Effector memory CD4-positive, alpha-beta T cell (primary cell): ENCODE results near the gene SPRR4.

Source experiments
- DNase-seq, 3 donors: peaks; one replicate each; pipeline ENCODE4 v3.0.0-alpha.2; 2020
- H3K27ac ChIP-seq: 2 replicates; pipeline ENCODE4 v1.7.0; 2013; ENCODE audit warnings: mild to moderate bottlenecking, low read length, moderate library complexity; ENCODE audit not compliant: insufficient read depth, poor library complexity, severe bottlenecking
- H3K27me3 ChIP-seq: replicated peaks from 2 replicates; pipeline ENCODE4 v1.7.0; 2013; ENCODE audit warnings: mild to moderate bottlenecking, low read length; ENCODE audit not compliant: insufficient read depth, control insufficient read depth, poor library complexity, severe bottlenecking
- H3K36me3 ChIP-seq: 2 replicates; pipeline ENCODE4 v1.7.0; 2013; ENCODE audit warnings: mild to moderate bottlenecking, low read length, moderate library complexity; ENCODE audit not compliant: control insufficient read depth, insufficient read depth
- H3K4me1 ChIP-seq: 2 replicates; pipeline ENCODE4 v1.7.0; 2013; ENCODE audit warnings: low read length, mild to moderate bottlenecking; ENCODE audit not compliant: control insufficient read depth, insufficient read depth, poor library complexity, severe bottlenecking
- H3K4me3 ChIP-seq: 2 replicates; pipeline ENCODE4 v1.7.0; 2013; ENCODE audit warnings: low read length, low read depth, mild to moderate bottlenecking; ENCODE audit not compliant: insufficient read depth, poor library complexity, severe bottlenecking
- H3K9me3 ChIP-seq: 2 replicates; pipeline ENCODE4 v1.7.0; 2013; ENCODE audit warnings: mild to moderate bottlenecking, low read length, moderate library complexity; ENCODE audit not compliant: control insufficient read depth

The SPRR4 gene

DNA sequence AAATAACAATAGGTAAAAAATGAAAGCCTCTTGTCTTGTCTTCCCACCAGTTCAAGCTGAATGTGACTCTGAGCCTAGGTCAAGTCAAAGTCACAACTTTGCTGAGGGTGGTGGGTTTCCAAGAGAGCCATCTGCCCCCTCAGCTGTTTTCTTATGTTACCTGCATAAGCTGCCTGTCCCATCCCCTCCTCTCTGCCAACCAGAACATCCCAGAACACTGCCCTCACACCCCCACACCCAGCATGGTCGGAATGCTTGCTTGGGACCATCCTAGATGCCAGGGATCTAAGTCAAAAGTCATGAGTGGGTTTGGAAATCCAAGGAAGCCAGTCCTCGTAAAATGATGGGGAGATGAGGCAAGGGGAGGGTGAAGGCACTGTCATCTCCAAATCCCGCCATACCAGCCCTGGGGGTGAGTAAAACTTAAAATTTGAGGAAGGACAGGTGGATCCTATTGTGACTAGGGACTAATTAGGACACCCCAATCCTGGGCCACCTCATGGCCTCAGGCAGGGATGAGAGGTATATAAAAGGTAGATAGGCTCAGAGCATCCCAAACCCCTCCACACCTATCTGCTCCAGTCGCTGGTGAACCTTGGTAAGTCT is 23.7 kb upstream of the SPRR4 start, which contains the start of gene SPRR5:
TSS of gene SPRR5 (plus strand) at position 556 of the 606 bp plus-strand sequence. CDS start 1,349 bp downstream, outside the sequence.
- Histone ChIP-seq H3K27me3 (peaks cover 3% of the 10 kb centered on the region), H3K4me1 (no peaks in the 10 kb centered on the region), H3K4me3 (no peak within 1 kb of the TSS), H3K27ac (no peak within 1 kb of the TSS), H3K36me3 (no peaks in the 10 kb centered on the region), H3K9me3 (no peaks in the 10 kb centered on the region)
- no peak for DNase-seq

DNA sequence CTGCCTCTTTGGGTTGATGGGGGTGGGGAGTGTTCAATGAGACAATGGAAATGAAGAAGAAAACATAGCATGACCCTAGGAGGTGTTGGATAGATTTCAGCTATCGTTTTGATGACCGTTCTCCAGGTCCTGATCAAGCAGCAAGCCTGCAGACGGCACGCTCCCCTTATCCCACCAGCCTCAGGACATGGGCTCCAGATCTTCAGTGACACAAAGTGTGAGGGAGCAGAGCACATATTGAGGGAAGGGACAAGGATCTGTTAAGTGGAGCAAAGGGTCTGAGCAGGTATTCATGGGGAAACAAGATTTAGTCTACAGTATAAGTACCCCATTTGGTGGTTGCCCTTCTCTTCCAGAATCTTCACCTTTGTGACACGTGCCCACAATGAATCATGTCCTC is 18.7 kb upstream of the SPRR4 start:
- DNase-seq = no peak
- H3K36me3 ChIP-seq = no peaks in the 10 kb centered on the region
- H3K27me3 ChIP-seq = peaks cover 3% of the 10 kb centered on the region
- H3K4me1 ChIP-seq = no peaks in the 10 kb centered on the region
- H3K4me3 ChIP-seq = no peak overlapping the region
- no peak overlapping the region for H3K27ac ChIP-seq
- H3K9me3 ChIP-seq = no peaks in the 10 kb centered on the region

DNA sequence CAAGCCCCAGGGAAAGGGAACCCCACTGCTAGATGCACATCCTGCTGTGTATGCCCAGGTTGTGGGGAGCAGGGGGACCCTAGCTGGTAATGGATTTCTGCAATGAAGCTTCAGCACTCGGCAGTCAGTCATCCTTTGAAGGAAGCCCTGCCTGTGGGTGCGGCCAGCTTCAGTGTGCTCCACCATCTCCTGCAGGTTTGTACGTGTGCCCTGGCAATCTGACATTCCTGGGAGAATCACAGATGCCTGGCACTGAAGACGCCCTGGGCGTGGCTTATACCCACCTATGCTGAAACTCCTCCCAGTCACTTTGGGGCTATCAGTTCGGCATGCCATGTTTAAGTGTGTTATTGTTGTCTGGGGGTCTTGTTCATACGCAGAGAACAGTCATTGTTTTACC is 16.7 kb upstream of the SPRR4 start:
- no peaks in the 10 kb centered on the region for H3K27me3 ChIP-seq
- H3K36me3 ChIP-seq = no peaks in the 10 kb centered on the region
- H3K9me3 ChIP-seq = no peaks in the 10 kb centered on the region
- no peak overlapping the region for H3K4me3 ChIP-seq
- no peak overlapping the region for H3K27ac ChIP-seq
- no peak for DNase-seq
- no peaks in the 10 kb centered on the region for H3K4me1 ChIP-seq

DNA sequence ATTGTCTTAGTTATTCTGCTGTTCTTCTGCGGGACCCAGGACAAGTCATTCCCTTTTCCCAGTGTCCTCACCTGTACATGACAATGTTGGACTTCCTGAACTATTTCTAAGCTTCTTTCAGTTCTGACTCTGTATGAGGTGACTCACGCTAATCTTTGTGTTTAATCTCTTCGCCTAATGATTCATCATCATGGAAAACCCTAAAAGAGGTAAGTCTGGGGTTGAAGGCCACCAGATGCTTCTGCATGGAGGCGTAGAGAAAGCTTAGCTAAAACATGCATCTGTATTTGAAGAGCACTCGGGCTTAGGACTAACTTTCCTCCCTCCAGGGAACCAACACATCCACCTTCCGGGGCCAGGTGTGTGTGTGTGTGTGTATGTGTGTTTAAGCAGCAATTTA is 16.0 kb upstream of the SPRR4 start:
- no peaks in the 10 kb centered on the region for H3K4me1 ChIP-seq
- H3K9me3 ChIP-seq = no peaks in the 10 kb centered on the region
- no peaks in the 10 kb centered on the region for H3K36me3 ChIP-seq
- no peak overlapping the region for H3K27ac ChIP-seq
- no peak for DNase-seq
- no peak overlapping the region for H3K4me3 ChIP-seq
- no peaks in the 10 kb centered on the region for H3K27me3 ChIP-seq

DNA sequence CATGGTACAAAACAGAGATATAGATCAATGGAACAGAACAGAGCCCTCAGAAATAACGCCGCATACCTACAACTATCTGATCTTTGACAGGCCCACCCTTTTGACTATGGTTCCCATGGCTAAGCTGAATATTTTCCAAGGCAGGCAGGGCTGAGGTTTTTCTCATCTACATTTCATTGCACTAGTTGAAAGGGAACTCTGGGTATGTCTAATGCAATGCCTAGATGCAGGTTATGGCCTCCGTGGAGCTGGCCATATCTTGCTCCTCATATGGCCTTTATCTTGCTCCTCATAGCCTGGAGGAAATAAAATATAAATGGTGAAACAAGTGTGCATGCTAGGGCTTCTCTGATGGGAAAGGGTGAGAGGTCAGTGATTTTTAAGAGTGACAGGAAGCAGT is 12.9 kb upstream of the SPRR4 start:
- H3K36me3 ChIP-seq = no peaks in the 10 kb centered on the region
- H3K27ac ChIP-seq = no peak overlapping the region
- no peaks in the 10 kb centered on the region for H3K9me3 ChIP-seq
- no peaks in the 10 kb centered on the region for H3K27me3 ChIP-seq
- no peak for DNase-seq
- H3K4me1 ChIP-seq = no peaks in the 10 kb centered on the region
- no peak overlapping the region for H3K4me3 ChIP-seq

DNA sequence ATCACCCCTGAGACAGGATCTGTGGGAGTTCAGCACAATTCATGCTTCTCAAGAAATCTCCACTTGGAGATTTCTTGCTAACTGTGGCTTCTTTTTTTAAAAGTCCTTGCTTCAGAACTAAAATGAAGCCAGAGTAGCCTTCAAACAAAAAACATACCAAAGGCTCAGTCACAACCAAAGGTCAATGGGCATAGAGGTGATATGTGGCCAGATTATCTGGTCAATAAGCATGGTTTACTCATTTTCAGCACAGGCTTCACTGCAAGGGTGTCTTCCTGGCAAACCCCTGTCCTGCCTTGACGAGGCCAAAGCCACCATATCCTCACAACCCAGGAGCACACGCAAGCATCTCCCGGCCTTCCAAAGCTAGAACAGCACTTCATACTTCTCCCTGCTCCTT is 11.2 kb upstream of the SPRR4 start:
- Histone ChIP-seq H3K4me1 (no peaks in the 10 kb centered on the region), H3K9me3 (no peaks in the 10 kb centered on the region), H3K4me3 (no peak overlapping the region), H3K27me3 (no peaks in the 10 kb centered on the region), H3K36me3 (no peaks in the 10 kb centered on the region), H3K27ac (no peak overlapping the region)
- no peak for DNase-seq

DNA sequence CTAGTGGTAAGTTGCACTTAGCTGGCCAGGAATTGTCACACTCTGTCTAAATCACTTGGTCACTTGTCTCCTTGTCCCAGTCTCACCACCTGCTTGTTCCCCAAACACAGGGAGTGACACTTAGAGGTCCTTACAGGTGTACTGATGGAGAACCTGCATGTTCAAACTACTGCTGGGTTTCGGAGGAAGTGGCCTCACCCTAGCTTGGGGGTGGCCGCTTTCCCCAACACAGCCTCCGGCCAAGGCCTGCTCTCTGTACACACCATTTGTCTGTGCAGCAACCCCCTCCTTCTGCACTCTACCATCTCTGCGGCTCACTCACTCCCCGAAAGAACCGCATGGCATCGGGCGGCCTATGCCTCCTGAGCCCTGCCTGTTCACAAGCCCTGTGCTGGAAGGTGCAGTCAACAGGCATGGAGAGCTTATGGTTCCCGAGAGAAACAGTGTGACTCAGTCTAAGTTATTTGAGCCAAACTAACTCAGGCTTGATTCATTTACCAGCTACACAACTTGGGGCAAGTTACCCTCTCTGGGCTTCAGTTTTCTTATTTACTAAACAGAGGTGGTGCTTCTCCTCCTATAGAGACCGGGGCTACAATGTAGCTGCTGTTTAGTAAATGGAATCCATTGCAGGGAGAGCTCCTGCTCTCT is 10.5 kb upstream of the SPRR4 start:
- no peaks in the 10 kb centered on the region for H3K36me3 ChIP-seq
- H3K4me1 ChIP-seq = no peaks in the 10 kb centered on the region
- H3K4me3 ChIP-seq = no peak overlapping the region
- no peaks in the 10 kb centered on the region for H3K27me3 ChIP-seq
- H3K27ac ChIP-seq = no peak overlapping the region
- DNase-seq = no peak
- no peaks in the 10 kb centered on the region for H3K9me3 ChIP-seq

DNA sequence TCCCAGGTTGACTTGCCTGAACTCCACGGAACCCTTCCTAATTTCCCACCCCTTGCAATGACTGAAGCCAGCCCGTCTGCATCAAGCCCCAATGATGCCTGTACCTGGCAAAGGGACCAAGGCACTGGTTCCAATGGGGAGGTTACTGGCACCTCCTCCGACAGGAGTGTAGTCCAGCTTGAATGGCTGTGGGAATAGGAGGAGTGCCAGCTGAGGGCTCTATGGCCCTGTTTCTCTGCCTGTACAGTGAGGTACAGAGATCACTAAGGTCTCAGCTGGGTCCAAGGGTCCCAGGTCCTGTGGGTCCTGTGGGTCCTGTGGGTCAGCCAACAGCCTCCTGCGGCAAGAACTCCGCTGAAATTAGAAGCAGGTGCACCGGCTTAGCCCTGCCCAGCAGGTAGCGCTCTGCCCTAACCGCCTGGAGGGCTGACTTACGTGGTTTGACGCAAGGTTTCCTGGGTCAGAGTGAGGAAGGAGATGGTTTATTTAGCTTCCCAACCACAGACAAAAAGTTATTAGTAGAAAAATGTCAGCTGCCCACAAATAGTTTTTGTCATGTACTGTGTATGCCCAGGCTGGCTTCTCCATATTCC is 9.9 kb upstream of the SPRR4 start:
- H3K27me3 ChIP-seq = no peaks in the 10 kb centered on the region
- no peak for DNase-seq

DNA sequence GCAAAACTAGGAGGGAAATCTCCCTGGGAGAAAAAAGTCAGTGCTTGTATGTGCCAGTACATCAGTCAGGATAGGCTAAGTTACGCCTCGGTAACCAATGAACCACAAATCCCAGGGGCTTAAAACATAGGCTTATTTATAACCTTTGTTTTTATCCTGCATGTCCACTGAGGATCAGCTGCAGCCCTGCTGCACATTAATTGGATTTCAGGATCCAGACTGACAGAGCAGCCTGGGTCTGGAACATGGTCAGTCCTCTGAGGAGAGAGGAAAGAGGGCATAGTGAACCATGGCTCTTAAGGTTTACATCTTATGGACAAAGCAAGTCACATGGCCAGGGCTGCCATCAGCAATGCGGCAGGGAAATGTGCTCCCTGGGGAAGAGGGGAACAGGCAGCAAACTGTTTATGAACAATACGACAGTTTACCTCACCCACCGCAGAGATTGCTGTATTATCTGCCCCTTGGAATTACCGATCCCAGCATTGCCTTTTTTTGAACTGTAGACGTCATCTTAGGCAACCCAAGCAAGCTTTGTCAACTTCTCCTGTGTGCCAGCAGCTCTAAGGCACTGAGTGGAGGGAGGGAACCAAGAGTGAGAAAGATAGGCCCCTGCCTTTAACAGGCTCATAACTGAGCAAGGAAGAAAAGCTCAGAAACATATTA is 9.1 kb upstream of the SPRR4 start:
- Histone ChIP-seq H3K4me3 (no peak overlapping the region), H3K4me1 (no peaks in the 10 kb centered on the region), H3K9me3 (no peaks in the 10 kb centered on the region), H3K36me3 (no peaks in the 10 kb centered on the region), H3K27me3 (no peaks in the 10 kb centered on the region), H3K27ac (no peak overlapping the region)
- no peak for DNase-seq

More for the DNA sequence above, 9.9 kb upstream of the SPRR4 start:
- no peaks in the 10 kb centered on the region for H3K9me3 ChIP-seq
- H3K4me3 ChIP-seq = no peak overlapping the region
- H3K4me1 ChIP-seq = no peaks in the 10 kb centered on the region
- no peaks in the 10 kb centered on the region for H3K36me3 ChIP-seq
- H3K27ac ChIP-seq = no peak overlapping the region

DNA sequence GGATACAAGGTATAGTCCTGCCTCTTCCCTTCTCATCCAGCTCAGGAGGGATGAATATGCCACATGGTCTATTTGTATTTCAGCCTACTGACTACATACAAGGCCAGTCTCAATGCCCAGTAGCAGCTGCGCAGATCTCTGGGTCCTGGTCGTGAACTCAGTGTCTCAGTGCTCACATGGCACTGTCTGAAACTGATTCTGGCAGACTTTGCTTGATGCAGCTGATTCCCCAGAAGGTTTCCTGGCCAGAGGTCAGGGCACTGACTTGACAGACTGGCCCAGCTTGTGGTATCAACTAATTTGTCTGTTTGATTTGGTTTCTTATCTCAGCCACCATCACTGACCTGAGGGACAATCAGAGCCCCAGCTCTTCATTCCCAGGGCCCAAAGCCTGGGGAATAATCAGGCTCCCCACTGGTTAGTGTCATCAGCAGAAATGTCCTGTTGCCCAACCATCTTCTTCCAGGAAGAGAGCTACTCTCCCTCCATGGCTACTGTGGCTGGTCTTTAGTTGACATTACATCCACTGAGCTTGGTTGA is 7.5 kb upstream of the SPRR4 start:
- DNase-seq = no peak
- no peak overlapping the region for H3K4me3 ChIP-seq

More for the DNA sequence above, 7.5 kb upstream of the SPRR4 start:
- H3K36me3 ChIP-seq = no peaks in the 10 kb centered on the region
- H3K9me3 ChIP-seq = no peaks in the 10 kb centered on the region
- H3K27ac ChIP-seq = no peak overlapping the region
- no peaks in the 10 kb centered on the region for H3K4me1 ChIP-seq
- peaks cover 5% of the 10 kb centered on the region for H3K27me3 ChIP-seq
